Activated naive CD4-positive, alpha-beta T cell treated with anti-CD3 and anti-CD28 coated beads, Interleukin-2, amount 50 U/mL, for 24 hours (primary cell): ENCODE results near the gene P2RX7.
"Not testable (repeated sequence)": the region's sequence is repeated elsewhere in the genome, so short reads cannot be mapped to it uniquely, and the experiment has no call there.

ENCODE experiments used
- H3K27ac Mint-ChIP-seq: one replicate; pipeline ENCODE4 v1.8.0; 2021; ENCODE audit warnings: mild to moderate bottlenecking, mixed read lengths
- H3K27me3 Mint-ChIP-seq: one replicate; pipeline ENCODE4 v1.8.0; 2021; ENCODE audit warnings: mixed read lengths
- H3K36me3 Mint-ChIP-seq: one replicate; pipeline ENCODE4 v1.8.0; 2021; ENCODE audit warnings: mixed read lengths
- H3K4me1 Mint-ChIP-seq: one replicate; pipeline ENCODE4 v1.8.0; 2021; ENCODE audit warnings: mixed read lengths
- H3K4me3 Mint-ChIP-seq: one replicate; pipeline ENCODE4 v1.8.0; 2021; ENCODE audit warnings: mild to moderate bottlenecking, mixed read lengths
- H3K9me3 Mint-ChIP-seq: one replicate; pipeline ENCODE4 v1.8.0; 2021; ENCODE audit warnings: mixed read lengths

Gene P2RX7

GRCh38 chr12:121144416-121144914, 11.8 kb downstream of the P2RX7 start:
- H3K9me3 Mint-ChIP-seq = no peaks in the 10 kb centered on the region
- peaks cover 30% of the 10 kb centered on the region for H3K4me1 Mint-ChIP-seq
- H3K27me3 Mint-ChIP-seq = no peaks in the 10 kb centered on the region
- peak overlapping the region; percentile 83 for H3K27ac Mint-ChIP-seq
- H3K36me3 Mint-ChIP-seq = peaks cover 5% of the 10 kb centered on the region
- H3K4me3 Mint-ChIP-seq = peak overlapping the region; percentile 15

GRCh38 chr12:121145221-121145620, 12.5 kb downstream of the P2RX7 start:
- Mint-ChIP-seq H3K4me1 (peaks cover 30% of the 10 kb centered on the region), H3K36me3 (peaks cover 8% of the 10 kb centered on the region), H3K4me3 (peak overlapping the region; percentile 15), H3K27me3 (no peaks in the 10 kb centered on the region), H3K27ac (peak overlapping the region; percentile 66), H3K9me3 (no peaks in the 10 kb centered on the region)

GRCh38 chr12:121149289-121149688, 16.6 kb downstream of the P2RX7 start:
- not testable (repeated sequence) for H3K27me3 Mint-ChIP-seq, H3K4me3 Mint-ChIP-seq, H3K9me3 Mint-ChIP-seq, H3K27ac Mint-ChIP-seq, H3K36me3 Mint-ChIP-seq
- H3K4me1 Mint-ChIP-seq = peaks cover 23% of the 10 kb centered on the region

- no peaks in the 10 kb centered on the region for H3K4me1 Mint-ChIP-seq
- no peak overlapping the region for H3K4me3 Mint-ChIP-seq
- no peak overlapping the region for H3K27ac Mint-ChIP-seq
- H3K36me3 Mint-ChIP-seq = peaks cover 17% of the 10 kb centered on the region
- no peaks in the 10 kb centered on the region for H3K27me3 Mint-ChIP-seq
- no peaks in the 10 kb centered on the region for H3K9me3 Mint-ChIP-seq
Observed at GRCh38 chr12:121154793-121155375, 22.2 kb downstream of the P2RX7 start.

- Mint-ChIP-seq H3K4me1 (no peaks in the 10 kb centered on the region), H3K27me3 (no peaks in the 10 kb centered on the region), H3K9me3 (no peaks in the 10 kb centered on the region), H3K4me3 (no peak overlapping the region), H3K36me3 (peaks cover 18% of the 10 kb centered on the region), H3K27ac (no peak overlapping the region)
Observed at GRCh38 chr12:121156365-121156764, 23.7 kb downstream of the P2RX7 start.

GRCh38 chr12:121158085-121158484, 25.4 kb downstream of the P2RX7 start:
- H3K27me3 Mint-ChIP-seq = no peaks in the 10 kb centered on the region
- H3K36me3 Mint-ChIP-seq = peaks cover 18% of the 10 kb centered on the region
- H3K4me1 Mint-ChIP-seq = no peaks in the 10 kb centered on the region
- no peak overlapping the region for H3K27ac Mint-ChIP-seq
- H3K4me3 Mint-ChIP-seq = no peak overlapping the region
- no peaks in the 10 kb centered on the region for H3K9me3 Mint-ChIP-seq

- not testable (repeated sequence) for H3K27ac Mint-ChIP-seq, H3K27me3 Mint-ChIP-seq, H3K4me1 Mint-ChIP-seq, H3K9me3 Mint-ChIP-seq, H3K4me3 Mint-ChIP-seq
- peaks cover 20% of the 10 kb centered on the region for H3K36me3 Mint-ChIP-seq
Observed at GRCh38 chr12:121158728-121159351, 26.2 kb downstream of the P2RX7 start.

GRCh38 chr12:121159467-121160307, 27.0 kb downstream of the P2RX7 start:
- no peak overlapping the region for H3K4me3 Mint-ChIP-seq
- peak overlapping the region; percentile 14 for H3K27ac Mint-ChIP-seq
- no peaks in the 10 kb centered on the region for H3K4me1 Mint-ChIP-seq
- H3K9me3 Mint-ChIP-seq = no peaks in the 10 kb centered on the region
- H3K27me3 Mint-ChIP-seq = no peaks in the 10 kb centered on the region
- peaks cover 20% of the 10 kb centered on the region for H3K36me3 Mint-ChIP-seq

GRCh38 chr12:121162384-121162783, 29.7 kb downstream of the P2RX7 start:
- Mint-ChIP-seq H3K36me3 (peaks cover 22% of the 10 kb centered on the region), H3K9me3 (no peaks in the 10 kb centered on the region)

GRCh38 chr12:121162985-121163384, 30.3 kb downstream of the P2RX7 start:
- no peaks in the 10 kb centered on the region for H3K9me3 Mint-ChIP-seq
- peaks cover 17% of the 10 kb centered on the region for H3K36me3 Mint-ChIP-seq
- H3K4me3 Mint-ChIP-seq = no peak overlapping the region
- no peaks in the 10 kb centered on the region for H3K4me1 Mint-ChIP-seq
- no peak overlapping the region for H3K27ac Mint-ChIP-seq
- H3K27me3 Mint-ChIP-seq = no peaks in the 10 kb centered on the region

More at GRCh38 chr12:121162384-121162783, 29.7 kb downstream of the P2RX7 start:
- H3K27ac Mint-ChIP-seq = no peak overlapping the region
- H3K4me1 Mint-ChIP-seq = no peaks in the 10 kb centered on the region
- no peaks in the 10 kb centered on the region for H3K27me3 Mint-ChIP-seq
- no peak overlapping the region for H3K4me3 Mint-ChIP-seq

GRCh38 chr12:121164839-121165238, 32.2 kb downstream of the P2RX7 start:
- not testable (repeated sequence) for H3K4me3 Mint-ChIP-seq, H3K9me3 Mint-ChIP-seq, H3K27me3 Mint-ChIP-seq, H3K36me3 Mint-ChIP-seq, H3K4me1 Mint-ChIP-seq, H3K27ac Mint-ChIP-seq

- H3K4me1 Mint-ChIP-seq = no peaks in the 10 kb centered on the region
- no peak overlapping the region for H3K4me3 Mint-ChIP-seq
- H3K27ac Mint-ChIP-seq = no peak overlapping the region
- no peaks in the 10 kb centered on the region for H3K9me3 Mint-ChIP-seq
- no peaks in the 10 kb centered on the region for H3K27me3 Mint-ChIP-seq
- peaks cover 9% of the 10 kb centered on the region for H3K36me3 Mint-ChIP-seq
Observed at GRCh38 chr12:121165316-121165715, 32.6 kb downstream of the P2RX7 start.

- no peaks in the 10 kb centered on the region for H3K9me3 Mint-ChIP-seq
- H3K27me3 Mint-ChIP-seq = no peaks in the 10 kb centered on the region
- peaks cover 8% of the 10 kb centered on the region for H3K36me3 Mint-ChIP-seq
- H3K4me3 Mint-ChIP-seq = no peak overlapping the region
- no peaks in the 10 kb centered on the region for H3K4me1 Mint-ChIP-seq
- no peak overlapping the region for H3K27ac Mint-ChIP-seq
Observed at GRCh38 chr12:121166356-121166755, 33.7 kb downstream of the P2RX7 start.

GRCh38 chr12:121167232-121167820, 34.6 kb downstream of the P2RX7 start:
- no peaks in the 10 kb centered on the region for H3K4me1 Mint-ChIP-seq

GRCh38 chr12:121167951-121168350, 35.3 kb downstream of the P2RX7 start:
- Mint-ChIP-seq H3K9me3 (no peaks in the 10 kb centered on the region), H3K4me3 (no peak overlapping the region), H3K27ac (no peak overlapping the region), H3K4me1 (no peaks in the 10 kb centered on the region), H3K36me3 (peaks cover 8% of the 10 kb centered on the region), H3K27me3 (no peaks in the 10 kb centered on the region)

More at GRCh38 chr12:121167232-121167820, 34.6 kb downstream of the P2RX7 start:
- Mint-ChIP-seq H3K36me3 (peaks cover 8% of the 10 kb centered on the region), H3K4me3 (no peak overlapping the region), H3K27ac (no peak overlapping the region), H3K27me3 (no peaks in the 10 kb centered on the region), H3K9me3 (no peaks in the 10 kb centered on the region)

GRCh38 chr12:121170151-121170550, 37.5 kb downstream of the P2RX7 start:
- Mint-ChIP-seq H3K27me3 (no peaks in the 10 kb centered on the region), H3K9me3 (no peaks in the 10 kb centered on the region), H3K4me1 (no peaks in the 10 kb centered on the region), H3K4me3 (no peak overlapping the region), H3K27ac (no peak overlapping the region), H3K36me3 (peaks cover 6% of the 10 kb centered on the region)
